Stimulated activated CD8-positive, alpha-beta memory T cell treated with anti-CD3 and anti-CD28 coated beads, Interleukin-12 subunit alpha, Interleukin-12 subunit beta, amount 100 ng/mL, for 24 hours (primary cell): ENCODE measurements around the gene PSMD2.

Source experiments
- DNase-seq: peaks from one replicate; pipeline ENCODE4 v3.0.0-alpha.2; 2020; ENCODE audit errors: extremely low read depth

PSMD2 gene

GRCh38 chr3:184355261-184356040 lies 56.4 kb downstream of the PSMD2 start:
- DNase-seq, result no peak

DNA sequence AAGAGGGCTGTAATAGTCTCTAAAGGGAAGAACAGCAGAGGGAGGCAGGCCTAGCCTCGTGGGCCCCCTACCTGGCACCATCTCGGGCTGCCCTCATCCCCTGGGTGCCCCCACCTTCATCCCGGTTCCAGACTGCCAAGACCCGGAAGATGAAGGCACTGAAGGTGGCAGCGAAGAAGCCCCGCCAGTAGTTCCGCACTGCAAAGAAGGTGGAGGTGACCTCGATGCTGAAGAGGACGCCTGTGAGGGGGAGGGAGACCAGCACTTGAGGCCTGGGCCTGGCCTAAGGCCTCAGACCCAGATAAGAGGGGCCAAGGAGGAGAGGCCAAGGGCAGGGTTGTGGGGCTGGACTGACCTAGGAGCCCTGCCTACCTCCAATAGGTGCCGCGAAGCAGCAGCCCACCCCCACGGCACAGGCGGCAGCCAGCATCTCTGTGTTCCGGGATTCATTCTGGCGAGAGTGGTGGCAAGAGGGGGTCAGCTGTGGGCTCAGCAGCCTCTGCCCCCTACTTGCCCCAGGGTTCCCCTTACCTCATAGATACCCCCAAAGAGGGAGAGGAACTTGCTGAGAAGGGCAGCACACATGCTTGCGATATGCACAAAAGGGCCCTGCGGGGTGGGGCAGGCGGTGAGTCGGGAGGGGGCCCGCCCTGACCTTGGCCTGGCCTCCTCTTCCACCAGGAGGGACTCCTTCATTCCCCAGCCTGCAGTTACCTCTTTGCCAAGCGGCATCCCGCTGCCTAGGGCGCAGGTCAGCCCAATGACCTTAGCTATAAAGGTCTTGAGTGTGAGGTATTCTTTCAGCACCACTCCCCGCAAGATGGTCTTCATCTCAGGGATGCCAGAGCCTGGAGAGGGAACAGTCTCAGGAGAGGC lies 58.4 kb downstream of the PSMD2 start:
- no peak for DNase-seq

DNA sequence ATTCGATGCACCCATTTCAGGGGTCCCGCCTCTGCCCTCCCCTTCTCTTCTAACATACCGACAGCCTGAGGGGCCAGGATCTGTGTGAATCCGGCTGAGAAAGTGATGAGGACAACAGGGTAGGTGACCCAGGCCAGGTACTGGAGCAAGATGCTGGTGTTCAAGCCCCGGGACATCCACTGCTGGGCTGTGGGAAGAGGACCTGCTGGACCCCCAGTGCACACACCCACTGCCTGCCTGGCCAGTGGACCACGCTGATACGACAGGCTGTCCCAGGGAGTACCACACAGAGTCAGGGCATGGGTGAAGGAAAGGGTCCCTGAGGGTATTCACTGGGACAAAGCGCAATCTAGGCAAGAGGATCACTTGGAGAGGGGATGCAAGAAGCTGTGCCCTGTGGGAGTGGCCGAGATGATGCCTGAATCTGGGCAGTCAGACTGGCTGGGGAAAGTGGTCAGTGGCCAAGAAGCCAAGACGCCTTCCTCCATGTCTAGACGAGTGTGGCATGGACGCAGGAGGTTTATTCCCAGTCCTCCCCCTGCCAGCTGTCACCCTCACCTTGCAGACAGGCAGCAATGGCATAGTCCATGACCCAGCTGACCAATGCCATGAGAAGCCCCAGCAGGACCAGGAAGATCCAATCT lies 59.2 kb downstream of the PSMD2 start:
- no peak for DNase-seq
